Measurements from ENCODE around the gene TMEM178B.

TMEM178B gene

GRCh38 chr7:141344153-141344935 lies 270.5 kb downstream of the TMEM178B start:
- H3K4me3 ChIP-seq (ENCODE audit: low read depth, low read length): no peak overlapping the region
- no peak for DNase-seq (ENCODE audit: low read depth)
- no peak for TF ChIP-seq CTCF (IDR thresholded peaks at IDR 0.05; ENCODE audit: insufficient read depth, low read depth, low read length, missing control alignments)

- no peak overlapping the region for H3K4me3 ChIP-seq (ENCODE audit: low read depth, low read length)
- TF ChIP-seq CTCF (IDR thresholded peaks at IDR 0.05; ENCODE audit: insufficient read depth, low read depth, low read length, missing control alignments): no peak
- DNase-seq (ENCODE audit: low read depth): no peak
These were observed 274.9 kb downstream of the TMEM178B start for GRCh38 chr7:141348728-141349127.

GRCh38 chr7:141349338-141349737 lies 275.5 kb downstream of the TMEM178B start:
- H3K4me3 ChIP-seq (ENCODE audit: low read depth, low read length): no peak overlapping the region
- DNase-seq (ENCODE audit: low read depth): no peak
- no peak for TF ChIP-seq CTCF (IDR thresholded peaks at IDR 0.05; ENCODE audit: insufficient read depth, low read depth, low read length, missing control alignments)

- H3K4me3 ChIP-seq (ENCODE audit: low read depth, low read length): no peak overlapping the region
These were observed 275.9 kb downstream of the TMEM178B start for GRCh38 chr7:141349804-141350203.

GRCh38 chr7:141351175-141351574 lies 277.3 kb downstream of the TMEM178B start:
- TF ChIP-seq CTCF (IDR thresholded peaks at IDR 0.05; ENCODE audit: insufficient read depth, low read depth, low read length, missing control alignments): no peak
- no peak overlapping the region for H3K4me3 ChIP-seq (ENCODE audit: low read depth, low read length)
- DNase-seq (ENCODE audit: low read depth): no peak

More at GRCh38 chr7:141349804-141350203, 275.9 kb downstream of the TMEM178B start:
- no peak for TF ChIP-seq CTCF (IDR thresholded peaks at IDR 0.05; ENCODE audit: insufficient read depth, low read depth, low read length, missing control alignments)
- no peak for DNase-seq (ENCODE audit: low read depth)

GRCh38 chr7:141352955-141353354 lies 279.1 kb downstream of the TMEM178B start:
- no peak for DNase-seq (ENCODE audit: low read depth)
- no peak for TF ChIP-seq CTCF (IDR thresholded peaks at IDR 0.05; ENCODE audit: insufficient read depth, low read depth, low read length, missing control alignments)
- no peak overlapping the region for H3K4me3 ChIP-seq (ENCODE audit: low read depth, low read length)

GRCh38 chr7:141354251-141354650 lies 280.4 kb downstream of the TMEM178B start:
- no peak for TF ChIP-seq CTCF (IDR thresholded peaks at IDR 0.05; ENCODE audit: insufficient read depth, low read depth, low read length, missing control alignments)
- no peak for DNase-seq (ENCODE audit: low read depth)
- no peak overlapping the region for H3K4me3 ChIP-seq (ENCODE audit: low read depth, low read length)

Data from GM12865 (cell line).